GM18519 (cell line): ENCODE measurements around the gene CA6.
"Not testable (repeated sequence)": the region's sequence is repeated elsewhere in the genome, so short reads cannot be mapped to it uniquely, and the experiment has no call there.

Source experiments
- ATAC-seq: cut with Tn5 transposase; IDR thresholded peaks from one replicate; pipeline ENCODE4 v1.9.1; 2021; ENCODE audit warnings: mild to moderate bottlenecking, moderate library complexity; ENCODE audit not compliant: unreplicated experiment, low FRiP score

CA6 gene

GRCh38 chr1:9001534-9002214 lies 56.0 kb downstream of the CA6 start:
- ATAC-seq: not testable (repeated sequence)

DNA sequence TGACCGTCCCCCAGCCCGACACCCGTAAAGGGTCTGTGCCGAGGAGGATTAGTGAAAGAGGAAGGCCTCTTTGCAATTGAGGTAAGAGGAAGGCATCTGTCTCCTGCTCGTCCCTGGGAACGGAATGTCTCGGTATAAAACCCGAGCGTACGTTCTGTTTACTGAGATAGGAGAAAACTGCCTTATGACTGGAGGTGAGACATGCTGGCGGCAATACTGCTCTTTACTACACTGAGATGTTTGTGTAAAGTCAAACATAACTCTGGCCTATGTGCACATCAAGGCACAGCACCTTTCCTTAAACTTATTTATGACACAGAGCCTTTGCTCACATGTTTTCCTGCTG lies 56.5 kb downstream of the CA6 start:
- not testable (repeated sequence) for ATAC-seq

- no peak for ATAC-seq
These were observed 58.5 kb downstream of the CA6 start for GRCh38 chr1:9004031-9004699.

DNA sequence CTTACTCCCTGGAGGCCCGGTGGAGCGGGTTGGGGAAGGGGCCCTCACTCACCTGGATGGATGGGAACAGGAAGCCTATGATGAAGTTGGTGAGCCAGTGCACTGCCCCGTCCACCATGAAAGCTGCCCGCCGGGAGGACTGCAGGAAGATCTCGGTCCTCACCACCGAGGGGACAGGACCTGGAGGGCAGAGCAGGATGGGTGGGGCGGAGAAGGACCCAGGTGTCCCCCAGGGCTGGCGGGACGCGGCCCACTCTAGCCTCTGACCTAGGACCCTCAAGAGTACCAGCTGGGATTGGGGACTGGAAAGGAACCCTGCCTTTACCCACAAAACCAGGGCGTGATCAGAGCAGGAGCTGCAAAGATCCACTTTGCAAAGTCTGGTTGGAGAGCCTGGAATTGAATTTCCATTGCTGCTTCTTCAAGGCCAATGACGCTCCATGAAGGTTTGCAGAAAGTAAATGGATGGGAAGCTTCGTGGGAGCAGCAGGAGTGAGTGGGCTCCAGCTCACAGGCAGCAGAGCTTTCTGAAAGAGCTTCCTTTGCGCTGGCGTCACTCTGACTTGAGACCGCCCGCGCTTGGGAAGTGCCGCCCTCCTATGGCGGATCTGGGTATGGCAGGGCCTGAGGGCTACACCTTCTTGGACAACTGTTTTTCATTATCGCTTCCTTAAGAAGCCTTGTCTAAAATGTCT lies 59.2 kb downstream of the CA6 start:
- no peak for ATAC-seq

DNA sequence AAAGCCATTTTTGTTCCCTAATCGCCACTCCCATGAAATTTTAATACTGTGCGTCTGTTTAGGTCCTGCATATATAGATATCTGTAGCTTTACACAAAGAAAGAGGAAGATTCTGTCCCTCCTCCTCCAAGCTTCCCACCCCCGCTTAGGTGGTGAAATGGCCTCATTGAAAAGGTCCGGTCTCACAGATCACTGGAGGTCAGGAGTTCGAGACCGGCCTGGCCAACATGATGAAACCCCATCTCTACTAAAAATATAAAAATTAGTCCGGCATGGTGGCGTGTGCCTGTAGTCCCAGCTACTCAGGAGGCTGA lies 59.7 kb downstream of the CA6 start:
- no peak for ATAC-seq

DNA sequence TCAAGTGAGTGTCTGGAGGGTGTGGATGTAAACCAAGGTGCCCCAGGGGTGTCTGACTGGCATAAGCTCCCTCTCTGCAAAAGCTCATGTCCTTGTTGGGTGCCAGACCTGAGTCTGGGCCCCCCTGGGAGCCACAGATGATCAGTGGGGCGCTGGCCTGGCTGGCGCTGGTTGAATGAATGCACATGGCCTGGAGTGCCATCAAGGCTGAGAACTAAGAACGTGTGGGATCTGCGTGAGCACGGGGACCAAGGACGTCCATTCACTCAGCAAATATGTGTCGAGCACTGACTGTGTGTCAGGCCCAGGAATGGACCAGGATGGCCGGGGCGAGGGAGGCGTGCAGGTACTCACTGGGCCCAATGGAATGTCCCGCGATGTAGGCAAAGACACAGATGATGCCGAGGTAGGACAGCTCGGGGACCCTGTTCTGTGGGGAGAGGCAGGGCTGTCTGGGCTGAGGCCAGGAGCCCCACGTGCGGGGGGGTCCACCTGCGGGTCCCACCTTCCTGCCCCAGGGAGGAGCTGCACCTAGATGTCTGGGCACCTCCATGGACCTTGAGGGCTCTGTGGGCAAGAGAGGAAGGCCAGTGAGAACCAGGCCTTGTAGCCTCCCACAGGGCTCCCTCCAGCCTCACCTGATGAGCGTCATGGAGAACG lies 61.4 kb downstream of the CA6 start:
- no peak for ATAC-seq

DNA sequence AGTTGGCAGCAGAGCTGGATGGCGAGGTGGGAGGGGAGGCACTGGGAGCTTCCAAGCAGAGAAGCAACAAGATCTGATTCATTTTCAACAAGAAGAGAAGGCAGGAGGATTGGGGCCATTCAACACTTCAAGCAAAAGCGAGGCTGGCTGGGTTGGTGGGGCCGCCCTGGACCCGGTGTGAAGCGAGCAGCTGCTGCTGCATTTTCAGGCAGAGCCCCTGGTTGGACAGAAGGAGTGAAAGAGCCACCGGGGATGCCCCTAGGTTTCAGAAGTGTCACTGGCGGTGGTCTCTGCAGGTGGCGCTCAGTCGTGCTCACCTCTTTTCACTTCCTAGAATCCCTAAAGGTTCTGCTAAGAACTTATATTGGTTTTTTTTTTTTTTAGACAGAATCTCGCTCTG lies 62.6 kb downstream of the CA6 start:
- ATAC-seq: no peak

GRCh38 chr1:9009438-9010370 lies 64.0 kb downstream of the CA6 start:
- no peak for ATAC-seq

GRCh38 chr1:9010781-9011323 lies 65.2 kb downstream of the CA6 start:
- ATAC-seq: no peak

GRCh38 chr1:9013819-9014218 lies 68.2 kb downstream of the CA6 start:
- ATAC-seq: no peak

DNA sequence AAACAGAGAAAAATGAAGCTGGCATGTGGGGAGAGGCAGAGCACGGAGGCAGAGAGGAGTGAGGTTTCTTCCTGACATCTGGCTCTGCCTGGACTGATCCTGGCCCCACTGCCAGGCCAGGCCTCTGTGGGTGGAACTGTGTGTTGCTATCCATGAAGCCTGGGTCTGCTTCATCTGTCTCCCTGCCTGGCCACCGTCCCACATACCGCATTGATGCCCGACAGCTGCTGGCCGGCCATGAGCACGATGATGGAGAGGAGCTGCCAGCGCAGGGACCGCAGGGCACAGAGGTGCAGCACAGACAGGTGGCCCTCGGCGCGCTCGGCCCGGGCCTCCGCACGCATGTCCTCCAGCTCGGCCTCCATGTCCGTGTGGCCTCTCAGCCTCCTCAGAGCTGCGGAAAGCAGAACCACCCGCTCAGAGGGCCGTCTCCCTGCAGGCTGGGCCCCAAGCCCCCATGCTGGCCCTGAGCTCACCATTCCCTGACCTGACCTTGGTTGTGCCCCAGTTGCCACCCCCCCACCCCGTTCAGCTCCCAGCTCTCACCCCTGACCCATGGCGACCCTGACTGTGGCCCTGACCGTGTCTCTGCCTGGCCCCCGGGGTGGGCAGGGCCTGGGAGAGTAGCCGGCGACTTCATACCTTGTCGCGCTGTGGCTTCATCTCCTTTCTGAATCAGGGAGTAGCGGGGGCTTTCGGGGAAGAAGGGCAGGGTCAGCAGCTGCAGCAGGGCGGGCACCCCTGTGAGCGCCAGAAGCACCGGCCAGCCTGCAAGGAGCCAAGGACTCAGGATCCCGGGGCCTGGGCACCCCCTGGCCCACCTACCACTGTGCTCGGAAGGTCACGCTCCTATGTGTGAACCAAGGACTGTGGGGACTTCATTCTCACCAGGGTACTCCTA lies 69.1 kb downstream of the CA6 start:
- no peak for ATAC-seq

- no peak for ATAC-seq
These were observed 70.8 kb downstream of the CA6 start for GRCh38 chr1:9016455-9016854.

- no peak for ATAC-seq
These were observed 72.7 kb downstream of the CA6 start for GRCh38 chr1:9018333-9018732.

- ATAC-seq: no peak
These were observed 74.2 kb downstream of the CA6 start for GRCh38 chr1:9019896-9020295.

- ATAC-seq: no peak
These were observed 74.6 kb downstream of the CA6 start for GRCh38 chr1:9020305-9020704.

DNA sequence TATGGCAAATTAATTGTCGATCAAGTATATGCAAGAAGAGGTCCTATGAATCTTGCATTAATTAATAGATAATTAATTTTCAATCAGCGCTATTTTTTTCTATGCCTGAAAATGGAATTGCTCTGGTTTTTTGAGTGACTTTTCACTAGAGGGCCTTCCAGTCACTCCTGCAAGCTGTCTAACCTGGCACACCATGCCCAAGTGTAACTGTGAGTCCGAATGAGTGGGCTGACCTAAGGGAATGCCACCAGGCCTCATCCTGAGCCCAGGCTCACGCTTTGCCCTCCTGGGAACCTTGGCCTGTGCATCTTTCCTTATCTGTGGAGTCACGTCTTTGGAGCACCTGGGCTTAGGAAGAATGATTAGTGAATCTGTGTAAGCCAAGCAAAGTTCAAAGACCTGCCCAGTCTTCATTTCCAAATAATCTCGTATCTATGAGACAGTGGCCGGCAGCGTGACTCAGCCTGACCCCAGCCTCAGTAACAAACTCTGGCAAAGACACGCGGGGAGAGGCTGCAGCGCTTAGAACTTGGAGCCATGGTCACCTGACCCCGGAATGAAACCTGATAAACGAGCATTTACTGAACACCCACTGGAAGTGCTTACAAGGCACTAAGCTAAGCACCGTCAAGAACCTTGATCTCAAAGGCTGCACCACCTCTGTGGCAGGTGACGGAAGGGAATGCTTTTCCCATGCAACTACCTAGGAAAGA lies 76.5 kb downstream of the CA6 start:
- not testable (repeated sequence) for ATAC-seq

DNA sequence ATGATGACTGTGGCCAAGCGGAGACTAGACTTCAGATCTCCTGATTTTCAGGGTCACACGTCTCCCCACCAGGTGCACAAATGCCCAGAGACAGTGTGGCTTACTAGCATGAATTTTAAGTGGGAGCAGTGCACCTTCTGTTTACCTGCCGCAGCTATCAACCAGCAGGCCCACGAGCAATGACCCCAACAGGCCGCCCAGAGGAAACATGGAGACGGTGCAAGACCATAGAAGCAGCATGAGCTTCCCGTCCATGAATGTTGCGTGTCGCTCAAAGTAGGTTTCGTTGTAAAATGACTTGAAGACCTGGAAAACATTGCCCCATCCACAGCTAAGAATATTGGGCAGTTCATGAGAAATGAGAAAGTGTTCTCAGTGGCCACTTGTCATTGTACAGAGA lies 77.1 kb downstream of the CA6 start:
- no peak for ATAC-seq
